ENCODE measurements around the gene RECQL5.

DNA sequence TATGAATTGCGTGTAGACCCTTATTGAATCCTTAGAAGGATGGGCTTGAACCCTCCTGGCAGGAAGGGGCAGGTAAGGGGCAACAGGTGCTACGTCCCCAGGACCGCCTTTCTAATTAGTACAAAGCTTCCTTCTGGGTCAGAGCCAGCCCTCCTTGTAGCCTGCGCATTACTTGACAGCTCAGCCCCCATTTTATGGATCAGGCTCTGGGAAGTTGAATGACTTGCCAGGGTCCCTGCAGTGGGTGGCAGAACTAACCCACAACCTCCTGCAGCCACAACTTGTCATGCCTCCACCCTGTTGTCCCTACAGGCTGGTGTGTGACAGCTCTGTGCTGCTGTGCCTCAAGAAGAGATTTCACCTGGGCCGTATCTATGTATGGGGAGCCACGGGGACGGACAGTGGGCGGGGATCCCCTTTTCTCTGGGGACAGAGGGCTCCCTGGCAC is 76.6 kb downstream of the RECQL5 start:
- TF ChIP-seq, protein P1, sequence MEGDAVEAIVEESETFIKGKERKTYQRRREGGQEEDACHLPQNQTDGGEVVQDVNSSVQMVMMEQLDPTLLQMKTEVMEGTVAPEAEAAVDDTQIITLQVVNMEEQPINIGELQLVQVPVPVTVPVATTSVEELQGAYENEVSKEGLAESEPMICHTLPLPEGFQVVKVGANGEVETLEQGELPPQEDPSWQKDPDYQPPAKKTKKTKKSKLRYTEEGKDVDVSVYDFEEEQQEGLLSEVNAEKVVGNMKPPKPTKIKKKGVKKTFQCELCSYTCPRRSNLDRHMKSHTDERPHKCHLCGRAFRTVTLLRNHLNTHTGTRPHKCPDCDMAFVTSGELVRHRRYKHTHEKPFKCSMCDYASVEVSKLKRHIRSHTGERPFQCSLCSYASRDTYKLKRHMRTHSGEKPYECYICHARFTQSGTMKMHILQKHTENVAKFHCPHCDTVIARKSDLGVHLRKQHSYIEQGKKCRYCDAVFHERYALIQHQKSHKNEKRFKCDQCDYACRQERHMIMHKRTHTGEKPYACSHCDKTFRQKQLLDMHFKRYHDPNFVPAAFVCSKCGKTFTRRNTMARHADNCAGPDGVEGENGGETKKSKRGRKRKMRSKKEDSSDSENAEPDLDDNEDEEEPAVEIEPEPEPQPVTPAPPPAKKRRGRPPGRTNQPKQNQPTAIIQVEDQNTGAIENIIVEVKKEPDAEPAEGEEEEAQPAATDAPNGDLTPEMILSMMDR (IDR thresholded peaks at IDR 0.05) = no peak
- TF ChIP-seq POLR2AphosphoS5 (IDR thresholded peaks at IDR 0.05; ENCODE audit: insufficient read depth in 1 of 2, low read depth in 1 of 2) (no peak), POLR2A (IDR thresholded peaks at IDR 0.05) (no peak)

Data from vagina (tissue), 2 donors.